GM21423 (cell line): Measurements from ENCODE around the gene CCNI.
"Not testable (repeated sequence)": the region's sequence is repeated elsewhere in the genome, so short reads cannot be mapped to it uniquely, and the experiment has no call there.

Experiments
- ATAC-seq: cut with Tn5 transposase; IDR thresholded peaks from one replicate; pipeline ENCODE4 v1.9.1; 2021; ENCODE audit warnings: mild to moderate bottlenecking, moderate library complexity; ENCODE audit not compliant: unreplicated experiment

CCNI gene

GRCh38 chr4:77040854-77041725, 34.7 kb downstream of the CCNI start:
- no peak for ATAC-seq

- ATAC-seq = no peak
Observed at GRCh38 chr4:77040270-77040669, 35.5 kb downstream of the CCNI start.

- no peak for ATAC-seq
Observed at GRCh38 chr4:77039796-77040195, 36.0 kb downstream of the CCNI start.

- ATAC-seq = no peak
Observed at GRCh38 chr4:77037736-77038135, 38.1 kb downstream of the CCNI start.

GRCh38 chr4:77037168-77037567, 38.6 kb downstream of the CCNI start:
- ATAC-seq = not testable (repeated sequence)

DNA sequence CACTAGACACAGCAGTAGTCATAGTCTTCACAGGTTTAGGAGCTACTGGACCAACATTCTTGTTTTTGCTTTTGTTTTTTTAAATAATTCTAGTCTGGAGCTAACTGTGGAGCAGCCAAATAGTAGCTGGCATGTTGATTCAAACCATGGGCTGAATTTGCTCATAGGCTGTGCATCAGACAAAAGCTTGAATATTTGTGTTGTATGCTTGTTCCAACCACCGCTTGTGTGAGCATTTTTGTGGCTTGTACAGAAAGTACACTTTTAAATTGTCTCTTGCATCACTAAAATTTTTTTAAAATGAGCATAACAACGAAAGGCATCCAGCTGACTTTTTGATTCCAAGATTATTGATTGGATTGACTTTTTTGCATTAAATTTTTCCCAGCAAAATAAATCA, 39.6 kb downstream of the CCNI start:
- ATAC-seq = no peak

DNA sequence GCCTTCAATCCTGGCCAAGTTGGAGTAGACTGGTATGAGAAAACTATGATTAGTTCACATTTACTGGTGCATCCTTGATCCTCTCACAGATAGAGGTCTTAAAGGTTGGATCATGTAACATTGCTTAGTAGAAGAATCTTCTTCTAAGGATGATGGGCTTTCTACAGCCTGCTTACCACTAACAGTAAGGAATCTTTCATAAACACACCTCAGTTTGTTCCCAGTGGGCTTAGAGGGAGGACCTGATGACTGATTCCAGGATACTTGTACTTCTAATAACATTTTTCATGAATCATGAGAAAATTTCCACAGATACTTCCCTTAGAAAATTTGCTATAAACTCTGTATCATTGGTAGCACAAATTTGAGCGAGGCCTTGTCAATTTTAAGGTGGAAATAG, 40.6 kb downstream of the CCNI start:
- no peak for ATAC-seq

GRCh38 chr4:77031544-77031943, 44.2 kb downstream of the CCNI start:
- no peak for ATAC-seq

- not testable (repeated sequence) for ATAC-seq
Observed at GRCh38 chr4:77029757-77030156, 46.0 kb downstream of the CCNI start.

DNA sequence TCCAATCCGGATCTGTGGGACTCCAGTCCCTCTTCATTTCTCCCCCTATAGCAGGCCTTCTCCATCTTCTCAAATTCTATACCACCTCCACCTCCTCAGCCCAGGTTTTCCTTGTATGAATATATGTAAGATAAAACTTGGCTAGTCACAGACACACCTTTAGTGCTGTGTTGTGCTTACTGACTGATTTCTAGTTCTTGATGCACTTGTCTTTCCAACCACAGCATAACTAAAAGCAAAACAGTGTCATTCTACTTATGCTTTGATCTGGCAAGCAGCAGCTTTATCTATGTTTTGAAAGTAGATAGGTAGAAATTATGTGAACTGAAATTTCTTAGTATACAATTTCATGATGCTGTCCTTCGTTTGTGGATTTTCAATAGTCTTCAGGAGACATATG, 47.5 kb downstream of the CCNI start:
- no peak for ATAC-seq

GRCh38 chr4:77026322-77026704, 49.5 kb downstream of the CCNI start:
- ATAC-seq = no peak

DNA sequence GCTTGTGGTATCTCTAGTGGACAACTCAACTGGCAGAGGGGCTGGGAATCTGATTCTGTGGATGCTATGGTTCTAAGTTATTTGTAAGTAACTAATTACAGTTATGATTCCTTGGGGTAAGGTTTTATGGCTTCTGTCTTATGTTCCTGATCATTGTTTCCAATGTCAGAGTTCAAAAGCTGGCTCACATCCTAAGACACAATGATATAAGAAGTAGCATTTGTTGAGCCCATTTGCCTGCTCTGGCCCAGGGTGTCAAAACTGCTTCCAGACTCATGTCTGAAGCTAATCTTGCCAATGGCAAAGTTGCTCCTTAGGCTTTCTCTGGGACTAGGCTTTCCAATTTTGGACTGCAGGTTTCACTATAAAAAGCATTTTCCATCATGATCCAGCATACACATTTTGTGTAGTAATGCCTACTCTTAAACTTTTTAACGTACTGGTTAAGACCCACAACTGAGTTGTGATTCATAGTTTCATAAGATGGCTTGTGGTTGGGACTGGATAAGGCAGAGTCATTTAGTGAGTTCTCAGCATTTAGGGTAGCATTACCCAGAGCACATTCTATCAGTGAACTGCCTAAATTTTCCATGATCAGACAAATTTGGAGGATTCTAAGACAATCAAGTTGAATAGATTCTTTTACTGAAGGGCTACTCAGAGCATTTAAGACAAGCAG, 50.0 kb downstream of the CCNI start:
- ATAC-seq = peak; percentile 65

DNA sequence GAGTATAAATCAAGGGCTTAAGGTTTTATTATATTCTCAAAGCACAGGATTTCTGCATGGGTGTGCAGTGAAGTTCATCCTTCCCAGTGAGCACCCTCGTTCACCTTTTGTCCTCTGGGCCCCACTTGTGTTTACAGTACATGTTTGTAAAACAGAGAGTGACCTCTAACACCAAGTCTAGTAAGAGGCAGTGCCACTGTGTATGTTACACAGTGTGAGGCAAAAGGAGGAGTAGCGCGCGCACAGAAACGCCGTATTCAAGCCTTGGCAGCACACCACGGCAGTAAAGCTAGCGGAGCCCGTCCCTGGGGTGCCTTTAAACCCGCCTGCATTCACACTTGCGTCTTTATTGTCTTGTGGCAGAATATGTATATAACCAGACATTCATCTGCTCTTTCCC, 51.9 kb downstream of the CCNI start:
- no peak for ATAC-seq

DNA sequence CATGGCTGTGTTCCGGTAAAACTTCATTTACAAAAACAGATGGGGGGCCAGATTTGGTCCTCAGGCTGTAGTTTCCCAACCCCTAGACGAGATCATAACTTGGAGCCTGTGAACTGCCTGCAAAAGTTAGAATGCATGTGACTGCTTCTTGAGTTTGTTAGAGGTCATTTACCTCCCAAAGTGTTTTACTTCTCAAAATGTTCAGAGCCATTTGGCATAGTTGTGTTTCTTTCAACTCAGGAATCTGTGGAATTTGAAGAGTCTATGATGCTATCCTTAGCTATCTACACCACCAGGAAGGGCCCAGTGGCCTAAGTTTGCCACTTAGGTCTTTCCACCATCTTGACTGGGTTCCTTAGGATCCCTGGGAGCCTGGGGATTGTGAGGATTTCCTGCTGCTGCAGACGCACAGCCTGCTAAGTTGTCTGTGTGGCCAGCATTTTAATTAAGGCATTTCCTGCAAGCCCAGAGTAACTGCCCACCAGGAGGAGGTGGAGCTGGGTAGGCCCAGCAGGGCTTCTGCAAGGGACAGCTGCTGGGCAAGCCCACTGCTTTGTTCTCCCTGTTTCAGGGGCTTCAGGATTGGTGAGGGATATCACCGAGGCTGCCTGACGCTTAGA, 53.1 kb downstream of the CCNI start:
- ATAC-seq = no peak

GRCh38 chr4:77021614-77022089, 54.1 kb downstream of the CCNI start:
- ATAC-seq = no peak

DNA sequence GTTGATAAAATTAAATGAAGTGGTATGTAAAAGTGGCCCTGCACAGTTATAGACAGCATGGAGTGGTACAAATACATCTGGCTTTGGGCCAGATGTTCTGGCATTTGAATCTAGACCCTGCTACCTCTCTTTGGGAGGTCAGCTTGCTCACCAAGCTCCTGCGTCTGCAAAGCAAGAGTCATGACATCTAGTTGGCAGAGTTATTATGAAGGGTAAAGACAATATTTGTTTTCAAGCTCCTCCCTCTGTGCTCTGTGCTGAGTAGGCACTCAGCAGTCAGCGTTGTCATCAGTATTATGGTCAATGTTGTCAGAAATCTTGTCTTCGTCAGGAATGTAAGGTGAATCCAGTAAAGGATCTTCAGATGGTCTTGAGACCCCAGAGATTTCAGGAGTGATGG, 55.8 kb downstream of the CCNI start:
- ATAC-seq = no peak

- no peak for ATAC-seq
Observed at GRCh38 chr4:77015390-77015789, 60.4 kb downstream of the CCNI start.

- no peak for ATAC-seq
Observed at GRCh38 chr4:77014256-77014655, 61.5 kb downstream of the CCNI start.

- no peak for ATAC-seq
Observed at GRCh38 chr4:77012726-77013125, 63.1 kb downstream of the CCNI start.

- no peak for ATAC-seq
Observed at GRCh38 chr4:77010841-77011354, 64.9 kb downstream of the CCNI start.

DNA sequence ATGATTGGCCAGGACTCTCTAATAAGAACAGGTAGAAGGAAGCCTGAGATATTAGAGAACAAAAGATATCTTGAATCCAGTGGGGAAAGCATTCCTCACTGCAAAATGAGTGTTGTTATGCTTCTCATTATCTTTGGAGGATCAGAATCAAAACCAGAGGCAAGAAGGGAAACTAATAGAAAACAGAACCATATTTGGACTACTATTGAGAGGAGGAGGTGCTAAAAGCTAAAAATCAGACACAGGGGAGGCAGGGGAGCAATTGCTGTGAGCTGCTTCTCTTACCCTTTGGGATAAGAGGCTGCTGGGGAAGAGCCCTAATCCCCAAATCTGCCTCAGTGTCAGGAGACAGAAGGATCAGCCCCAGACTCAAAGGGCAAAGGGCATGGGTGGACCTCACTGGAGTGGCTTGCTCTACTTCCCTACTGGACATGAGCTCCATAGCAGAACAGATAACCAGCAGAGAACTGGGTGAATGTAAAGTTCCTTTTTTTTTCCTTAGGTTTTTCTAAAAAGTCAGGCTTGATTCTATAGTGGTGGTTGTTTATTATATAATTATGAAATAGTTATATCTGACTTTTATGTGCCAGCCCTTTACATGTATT, 66.2 kb downstream of the CCNI start:
- no peak for ATAC-seq
